ENCODE results near the gene PRDM15.

Gene PRDM15

GRCh38 chr21:41775149-41775472 lies 104.0 kb downstream of the PRDM15 start:
- DNase-seq = no peak

- DNase-seq = no peak
These were observed 104.5 kb downstream of the PRDM15 start for GRCh38 chr21:41774467-41775148.

DNA sequence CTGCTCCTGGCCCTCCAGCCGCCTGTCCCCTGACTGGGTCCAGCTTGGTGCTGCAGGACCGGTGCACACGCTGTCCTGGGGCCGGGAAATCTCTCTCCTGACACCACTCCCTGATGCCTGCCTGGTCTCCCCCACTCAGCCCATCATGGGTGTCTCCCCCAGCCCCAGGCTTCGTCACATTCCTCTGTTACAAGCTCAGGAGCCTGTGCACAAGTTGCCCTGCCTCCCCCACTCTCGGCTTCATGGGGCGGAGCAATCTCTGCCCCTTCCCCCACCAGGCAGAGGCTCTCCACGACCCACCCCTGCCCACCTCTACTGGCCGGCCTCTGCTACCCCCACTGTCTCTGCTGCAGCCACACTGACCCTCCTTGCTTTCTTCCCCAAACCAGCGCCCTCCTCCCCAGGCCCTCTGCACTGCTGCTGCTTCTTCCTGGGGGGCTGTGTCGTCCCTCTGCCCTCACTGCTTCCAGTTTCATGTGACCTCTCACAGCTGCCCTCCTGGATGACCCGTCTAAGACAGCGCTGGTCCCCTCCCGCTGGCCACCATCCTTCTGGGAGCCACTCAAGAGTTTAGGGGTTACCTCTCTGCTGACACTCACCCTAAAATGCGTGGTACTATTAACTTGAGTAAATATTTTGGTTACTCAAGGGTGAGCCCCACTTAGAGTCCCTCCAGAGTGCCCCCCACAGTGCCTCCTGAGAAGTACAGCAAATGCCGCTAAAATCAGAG lies 106.6 kb downstream of the PRDM15 start:
- no peak for DNase-seq

DNA sequence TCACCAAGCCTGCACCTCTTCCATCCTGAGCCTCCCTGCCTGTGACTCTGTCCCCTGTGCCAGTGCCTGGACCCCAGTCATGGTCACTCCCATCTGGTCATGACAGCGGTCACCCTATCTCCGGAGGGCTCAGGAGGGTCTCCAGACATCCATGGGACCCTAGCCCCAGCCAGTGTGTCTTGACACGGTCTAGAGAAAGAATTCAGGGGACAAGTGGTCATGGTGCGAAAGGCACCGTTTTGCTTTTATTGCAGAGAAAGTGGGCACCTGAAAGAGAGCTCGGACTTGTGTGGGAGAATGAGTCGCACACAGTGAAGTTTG lies 107.6 kb downstream of the PRDM15 start:
- DNase-seq = no peak

GRCh38 chr21:41770901-41771624 lies 108.1 kb downstream of the PRDM15 start:
- DNase-seq = no peak

- no peak for DNase-seq
These were observed 109.2 kb downstream of the PRDM15 start for GRCh38 chr21:41769933-41770332.

DNA sequence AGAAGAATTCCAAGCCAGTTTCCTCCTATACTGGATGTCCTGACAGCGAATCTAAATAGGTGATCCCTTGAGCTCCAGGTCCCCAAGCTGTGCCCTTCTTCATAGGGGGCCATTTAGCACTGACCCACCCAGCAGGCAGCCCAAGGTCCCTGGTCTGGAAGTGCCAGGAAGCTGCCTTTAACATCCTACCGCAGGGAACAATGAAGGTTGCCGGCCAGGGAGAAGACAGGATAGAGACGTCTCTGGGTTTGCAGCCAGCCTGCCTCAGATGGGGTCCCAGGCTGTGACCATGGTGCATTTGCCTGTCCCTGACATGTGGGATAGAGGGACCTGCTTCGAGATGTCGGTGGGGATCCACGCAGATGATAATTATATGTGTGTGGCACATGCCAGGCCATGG lies 109.6 kb downstream of the PRDM15 start:
- no peak for DNase-seq

- no peak for DNase-seq
These were observed 110.0 kb downstream of the PRDM15 start for GRCh38 chr21:41769111-41769510.

GRCh38 chr21:41768437-41769042 lies 110.6 kb downstream of the PRDM15 start:
- no peak for DNase-seq

DNA sequence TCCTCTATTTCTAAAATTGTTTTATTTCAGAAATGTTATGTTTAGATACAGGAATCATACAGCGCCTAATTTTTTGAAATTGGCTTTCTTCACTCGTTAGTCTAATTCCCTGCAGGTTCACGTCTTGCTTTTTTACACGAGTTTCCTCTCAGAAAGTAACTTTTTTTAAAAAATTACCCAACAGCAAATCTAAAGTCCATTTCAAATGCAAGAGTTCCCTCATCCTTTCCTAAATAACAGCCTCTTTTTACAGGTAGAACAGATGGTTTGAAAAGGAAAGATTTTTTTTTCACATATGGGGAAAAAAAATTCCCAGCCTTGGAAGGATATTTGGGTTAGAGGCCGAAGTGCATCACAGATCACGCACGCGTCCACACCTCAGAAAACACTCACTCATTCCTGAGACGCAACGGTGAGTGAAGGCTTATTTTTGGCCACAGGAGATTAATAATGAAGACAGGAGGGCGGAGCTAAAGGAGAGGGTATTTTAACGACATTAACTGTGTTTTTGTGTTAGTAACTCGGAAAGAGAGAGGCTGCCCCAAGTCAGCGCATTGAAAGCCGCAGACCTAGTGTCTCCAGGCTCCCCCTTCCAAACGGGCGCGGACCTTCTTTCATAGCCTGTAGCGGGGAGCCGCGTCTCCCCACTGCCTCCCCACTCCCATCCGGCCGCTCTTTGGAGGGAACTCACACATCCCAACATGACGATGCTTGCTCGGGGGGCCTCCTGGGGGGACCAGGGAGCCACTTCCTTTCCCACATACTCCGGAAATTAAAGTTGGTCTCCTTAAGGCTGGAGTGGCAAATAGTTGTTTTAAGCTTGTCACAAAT lies 111.3 kb downstream of the PRDM15 start:
- no peak for DNase-seq

GRCh38 chr21:41766883-41767605 lies 112.1 kb downstream of the PRDM15 start, which contains the start of gene RIPK4:
RIPK4 (minus strand) TSS chr21:41767052; CDS start chr21:41767041, 11 bp downstream.
- DNase-seq = peak; percentile 71

DNA sequence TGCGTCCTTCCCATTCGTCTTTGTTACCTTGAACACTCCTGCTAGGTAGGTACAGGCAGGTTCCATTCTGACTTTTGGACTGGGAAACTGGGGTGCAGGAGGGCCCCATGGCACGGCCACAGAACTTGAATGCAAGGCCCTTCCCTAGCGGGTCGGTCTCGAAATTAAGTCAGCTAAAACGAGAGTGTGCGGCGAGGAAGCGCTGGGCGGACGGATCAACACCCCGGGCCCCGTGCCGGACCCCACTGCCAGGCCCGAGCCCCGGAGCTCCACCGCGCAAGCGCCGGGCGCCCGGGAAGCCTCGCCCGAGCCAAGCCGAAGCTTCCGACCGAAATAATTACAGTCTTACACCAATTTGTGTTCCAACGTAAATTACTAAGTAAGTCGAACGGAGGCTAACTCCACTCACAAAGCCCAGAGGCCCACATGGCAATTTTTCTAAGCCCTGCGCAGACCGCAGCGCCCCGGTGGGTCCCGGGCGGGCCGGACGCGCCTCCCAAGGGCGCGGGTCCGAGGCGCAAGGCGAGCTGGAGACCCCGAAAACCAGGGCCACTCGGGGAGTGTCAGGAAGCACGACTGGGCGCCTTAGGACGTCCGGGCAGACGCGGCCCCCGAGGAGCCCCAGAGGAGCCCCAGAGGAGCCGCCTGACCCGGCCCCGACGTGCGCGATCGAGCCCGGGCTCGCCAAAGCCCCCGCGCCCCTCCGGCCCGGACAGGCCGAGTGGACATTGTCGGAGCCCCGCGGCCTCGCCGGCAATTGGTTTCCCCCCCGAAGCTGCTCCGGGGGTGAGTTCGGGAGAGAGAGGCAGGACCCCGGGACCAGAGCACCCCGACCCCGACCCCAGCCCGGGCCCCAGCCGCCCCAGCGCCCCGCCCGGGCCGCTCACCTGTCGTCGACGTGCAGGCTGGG lies 112.9 kb downstream of the PRDM15 start:
- DNase-seq = no peak

- DNase-seq = no peak
These were observed 113.7 kb downstream of the PRDM15 start for GRCh38 chr21:41765420-41765821.

- no peak for DNase-seq
These were observed 114.4 kb downstream of the PRDM15 start for GRCh38 chr21:41764558-41765419.

- no peak for DNase-seq
These were observed 115.1 kb downstream of the PRDM15 start for GRCh38 chr21:41763996-41764395.

GRCh38 chr21:41763398-41763931 lies 115.7 kb downstream of the PRDM15 start:
- DNase-seq = no peak

DNA sequence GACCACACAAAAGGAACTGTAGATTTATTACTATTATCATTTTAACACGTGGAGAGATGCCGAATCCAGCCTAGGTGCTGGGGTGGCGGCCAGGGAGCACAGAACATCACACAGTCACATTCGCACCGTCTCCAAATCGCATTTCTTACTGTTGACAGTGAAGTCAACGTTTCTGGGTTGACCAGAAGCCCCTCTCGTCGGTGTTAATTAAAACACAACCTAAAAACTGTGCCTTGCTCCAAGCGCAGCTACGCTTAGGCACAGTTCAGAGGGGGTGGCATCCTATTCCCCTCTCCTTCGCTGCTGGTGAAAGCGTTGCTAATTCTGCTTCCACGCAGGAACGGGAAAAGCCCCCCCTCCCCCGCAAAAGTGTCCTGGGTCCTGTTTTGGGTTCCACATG lies 116.4 kb downstream of the PRDM15 start:
- no peak for DNase-seq

GRCh38 chr21:41761934-41762635 lies 117.1 kb downstream of the PRDM15 start:
- DNase-seq = no peak

Measured in DMS153 (cell line).